Measurements from ENCODE around the gene SLAMF9.

DNA sequence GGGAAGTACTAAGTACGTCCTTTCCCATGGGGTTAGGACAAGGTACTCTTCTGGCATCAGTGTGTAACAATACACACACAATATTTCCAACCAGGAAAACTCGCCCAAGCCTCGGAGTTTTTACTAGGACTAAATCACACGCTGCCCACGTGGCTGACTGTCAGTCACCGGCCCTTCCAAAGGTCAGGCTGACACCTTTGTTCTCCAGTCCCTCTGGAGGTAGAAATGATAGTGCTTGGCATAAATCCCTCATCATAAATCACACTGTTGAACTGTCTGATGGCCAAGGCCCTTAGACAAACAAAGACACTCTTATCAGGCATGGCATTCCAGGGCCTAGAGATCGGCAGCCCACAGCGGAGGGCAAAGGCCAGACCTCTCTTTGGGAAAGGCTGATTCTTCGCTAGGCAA, 16.9 kb upstream of the SLAMF9 start:
- TF ChIP-seq CTCF (IDR thresholded peaks at IDR 0.05): no peak
- TF ChIP-seq SIN3A (IDR thresholded peaks at IDR 0.05; ENCODE audit: borderline replicate concordance, insufficient read depth, low read depth, low read length): no peak
- no peak for TF ChIP-seq POLR2AphosphoS5 (IDR thresholded peaks at IDR 0.05; ENCODE audit: low read depth, low read length)
